Osteocyte (in vitro differentiated cells): ENCODE measurements around the gene FMNL2. TPM values are rescaled to one million over a fixed set of nuclear protein-coding genes. Genes with fewer than 3 reads are reported as not detected.

Source experiments
- DNase-seq: peaks from one replicate; pipeline ENCODE4 v3.0.0; 2021; ENCODE audit warnings: mixed read lengths; ENCODE audit not compliant: unreplicated experiment; ENCODE audit errors: extremely low spot score
- H3K27ac Mint-ChIP-seq: one replicate; pipeline ENCODE4 v1.8.0; 2021; ENCODE audit warnings: mild to moderate bottlenecking, mixed read lengths; ENCODE audit not compliant: unreplicated experiment
- H3K27me3 Mint-ChIP-seq: one replicate; pipeline ENCODE4 v1.8.0; 2021; ENCODE audit warnings: mixed read lengths; ENCODE audit not compliant: unreplicated experiment
- H3K36me3 Mint-ChIP-seq: one replicate; pipeline ENCODE4 v1.8.0; 2021; ENCODE audit warnings: mixed read lengths; ENCODE audit not compliant: unreplicated experiment
- H3K4me1 Mint-ChIP-seq: one replicate; pipeline ENCODE4 v1.8.0; 2021; ENCODE audit warnings: mixed read lengths; ENCODE audit not compliant: unreplicated experiment
- H3K4me3 Mint-ChIP-seq: one replicate; pipeline ENCODE4 v1.8.0; 2021; ENCODE audit warnings: mild to moderate bottlenecking, moderate library complexity, mixed read lengths; ENCODE audit not compliant: unreplicated experiment
- H3K9me3 Mint-ChIP-seq: one replicate; pipeline ENCODE4 v1.8.0; 2021; ENCODE audit warnings: mixed read lengths; ENCODE audit not compliant: unreplicated experiment
- total RNA-seq: library from RNA; stranded (reverse); gene quantifications from 2 replicates; pipeline ENCODE4 v1.2.1, GENCODE V29; 2021
- TF ChIP-seq, protein P1 (sequence below): fragments of 200-600 bp; sonication (generic); IDR thresholded peaks from 2 replicates; pipeline ENCODE4 v1.5.0; 2021; ENCODE audit warnings: antibody characterized with exemption, mild to moderate bottlenecking, moderate library complexity

The FMNL2 gene
- total RNA-seq, 1 donor from 2014 or later, result 45.3 TPM

GRCh38 chr2:152376385-152376784 is 41.4 kb downstream of the FMNL2 start:
- TF ChIP-seq, protein P1, sequence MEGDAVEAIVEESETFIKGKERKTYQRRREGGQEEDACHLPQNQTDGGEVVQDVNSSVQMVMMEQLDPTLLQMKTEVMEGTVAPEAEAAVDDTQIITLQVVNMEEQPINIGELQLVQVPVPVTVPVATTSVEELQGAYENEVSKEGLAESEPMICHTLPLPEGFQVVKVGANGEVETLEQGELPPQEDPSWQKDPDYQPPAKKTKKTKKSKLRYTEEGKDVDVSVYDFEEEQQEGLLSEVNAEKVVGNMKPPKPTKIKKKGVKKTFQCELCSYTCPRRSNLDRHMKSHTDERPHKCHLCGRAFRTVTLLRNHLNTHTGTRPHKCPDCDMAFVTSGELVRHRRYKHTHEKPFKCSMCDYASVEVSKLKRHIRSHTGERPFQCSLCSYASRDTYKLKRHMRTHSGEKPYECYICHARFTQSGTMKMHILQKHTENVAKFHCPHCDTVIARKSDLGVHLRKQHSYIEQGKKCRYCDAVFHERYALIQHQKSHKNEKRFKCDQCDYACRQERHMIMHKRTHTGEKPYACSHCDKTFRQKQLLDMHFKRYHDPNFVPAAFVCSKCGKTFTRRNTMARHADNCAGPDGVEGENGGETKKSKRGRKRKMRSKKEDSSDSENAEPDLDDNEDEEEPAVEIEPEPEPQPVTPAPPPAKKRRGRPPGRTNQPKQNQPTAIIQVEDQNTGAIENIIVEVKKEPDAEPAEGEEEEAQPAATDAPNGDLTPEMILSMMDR, result no peak
- Mint-ChIP-seq H3K4me3 (no peak overlapping the region), H3K9me3 (no peaks in the 10 kb centered on the region), H3K27me3 (no peaks in the 10 kb centered on the region), H3K4me1 (peaks cover 10% of the 10 kb centered on the region), H3K27ac (no peak overlapping the region), H3K36me3 (no peaks in the 10 kb centered on the region)
- DNase-seq, result no peak

GRCh38 chr2:152376968-152377367 is 42.0 kb downstream of the FMNL2 start:
- Mint-ChIP-seq H3K27me3 (no peaks in the 10 kb centered on the region), H3K9me3 (no peaks in the 10 kb centered on the region), H3K36me3 (no peaks in the 10 kb centered on the region), H3K4me3 (no peak overlapping the region), H3K4me1 (peaks cover 13% of the 10 kb centered on the region), H3K27ac (no peak overlapping the region)
- TF ChIP-seq, protein P1, result no peak
- DNase-seq, result no peak

DNA sequence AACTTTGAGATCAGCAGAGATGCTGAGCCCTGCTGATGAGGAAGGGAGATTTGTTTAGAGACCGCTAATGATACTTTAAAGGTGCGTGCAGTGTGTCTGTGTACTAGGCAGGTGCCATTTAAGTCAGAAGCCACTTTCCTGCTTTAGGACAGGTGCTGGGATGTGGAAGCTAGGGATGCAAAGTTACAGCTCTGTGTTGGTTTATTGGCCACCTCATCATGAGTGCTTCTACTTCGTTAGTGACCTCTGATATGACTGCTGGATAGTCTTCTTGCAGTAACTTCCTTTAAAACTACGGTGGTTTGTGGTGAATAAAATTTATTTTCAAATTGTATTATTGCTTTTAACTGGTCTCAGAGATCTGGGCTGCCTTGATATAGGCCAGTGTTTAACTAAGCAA is 44.1 kb downstream of the FMNL2 start:
- H3K27ac Mint-ChIP-seq, result no peak overlapping the region
- TF ChIP-seq, protein P1, result no peak
- H3K9me3 Mint-ChIP-seq, result no peaks in the 10 kb centered on the region
- no peak overlapping the region for H3K4me3 Mint-ChIP-seq
- no peaks in the 10 kb centered on the region for H3K36me3 Mint-ChIP-seq
- peaks cover 13% of the 10 kb centered on the region for H3K4me1 Mint-ChIP-seq
- no peaks in the 10 kb centered on the region for H3K27me3 Mint-ChIP-seq
- no peak for DNase-seq

DNA sequence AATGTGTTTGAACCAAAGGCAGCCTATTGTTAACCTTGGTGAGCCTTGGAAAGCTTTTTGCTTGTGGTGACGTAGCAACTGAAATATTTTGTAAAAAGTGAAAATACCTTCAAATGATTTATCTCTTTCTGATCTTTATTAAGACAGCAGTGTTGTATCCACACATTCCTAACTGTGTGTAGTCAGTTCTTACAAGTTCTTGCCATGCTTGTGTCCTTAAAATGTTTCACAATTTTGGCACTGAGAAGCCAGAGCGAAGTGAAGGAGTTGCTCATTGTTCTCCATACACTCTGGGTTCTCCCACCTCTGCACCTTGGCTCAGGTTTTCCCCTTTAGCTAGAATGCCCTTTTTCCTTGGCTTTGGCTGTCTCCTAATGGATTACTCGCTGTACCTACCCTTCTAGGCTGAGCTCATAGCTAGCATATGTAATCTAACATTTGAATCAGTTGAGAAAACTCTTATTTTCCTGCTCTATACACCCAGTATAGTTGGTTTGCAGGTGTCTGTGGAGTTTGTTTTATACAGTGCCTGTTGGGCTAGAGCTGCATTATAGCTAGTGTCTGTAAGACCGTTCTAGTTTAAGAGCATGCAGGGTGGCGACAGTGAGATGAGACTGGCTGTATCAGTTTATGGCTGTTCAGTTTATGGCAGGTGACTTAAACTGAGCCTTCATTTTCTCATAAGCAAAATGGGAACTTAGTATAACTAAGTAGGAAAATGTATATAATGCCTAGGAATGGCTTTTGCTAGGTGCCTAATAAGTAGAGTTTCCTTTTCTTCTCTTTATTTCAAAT is 45.5 kb downstream of the FMNL2 start:
- DNase-seq, result no peak
- Mint-ChIP-seq H3K36me3 (no peaks in the 10 kb centered on the region), H3K4me1 (peaks cover 13% of the 10 kb centered on the region), H3K9me3 (no peaks in the 10 kb centered on the region), H3K27me3 (no peaks in the 10 kb centered on the region), H3K4me3 (no peak overlapping the region), H3K27ac (no peak overlapping the region)
- TF ChIP-seq, protein P1, result no peak

- Mint-ChIP-seq H3K36me3 (no peaks in the 10 kb centered on the region), H3K27me3 (no peaks in the 10 kb centered on the region), H3K9me3 (no peaks in the 10 kb centered on the region), H3K4me3 (no peak overlapping the region), H3K4me1 (peaks cover 11% of the 10 kb centered on the region), H3K27ac (no peak overlapping the region)
- TF ChIP-seq, protein P1, result no peak
- no peak for DNase-seq
Measured at GRCh38 chr2:152383702-152384101, 48.7 kb downstream of the FMNL2 start.
